HG03571 (cell line): ENCODE results near the gene ACAN.

ENCODE experiments used
- ATAC-seq: cut with Tn5 transposase; IDR thresholded peaks from one replicate; pipeline ENCODE4 v1.9.1; 2021; ENCODE audit not compliant: unreplicated experiment

The ACAN gene

GRCh38 chr15:88803241-88803919, at the start of gene ACAN:
TSS of gene ACAN (plus strand) at chr15:88803436. CDS start at chr15:88836207, 32,771 bp downstream.
- no peak for ATAC-seq

GRCh38 chr15:88756521-88756920, 46.7 kb upstream of the ACAN start:
- ATAC-seq: no peak

DNA sequence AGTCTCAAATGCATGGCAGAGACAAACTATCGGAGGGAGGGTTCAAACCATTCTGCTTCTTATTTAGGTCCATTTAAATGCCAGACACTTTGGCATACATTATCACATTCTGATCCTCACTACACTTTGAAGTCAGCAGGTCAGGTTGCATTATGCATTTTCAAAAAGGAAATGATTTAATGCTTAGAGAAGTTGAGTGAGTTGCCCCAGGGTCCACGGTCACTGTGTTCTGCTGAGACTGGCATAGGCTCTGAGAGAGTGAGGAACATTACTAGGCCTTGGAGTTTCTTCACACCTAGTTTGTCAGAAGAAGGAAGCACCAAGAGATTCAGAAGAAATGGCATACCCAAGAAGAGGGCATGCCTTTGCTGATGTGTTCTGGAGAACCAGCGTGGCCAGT, 46.3 kb upstream of the ACAN start:
- no peak for ATAC-seq

DNA sequence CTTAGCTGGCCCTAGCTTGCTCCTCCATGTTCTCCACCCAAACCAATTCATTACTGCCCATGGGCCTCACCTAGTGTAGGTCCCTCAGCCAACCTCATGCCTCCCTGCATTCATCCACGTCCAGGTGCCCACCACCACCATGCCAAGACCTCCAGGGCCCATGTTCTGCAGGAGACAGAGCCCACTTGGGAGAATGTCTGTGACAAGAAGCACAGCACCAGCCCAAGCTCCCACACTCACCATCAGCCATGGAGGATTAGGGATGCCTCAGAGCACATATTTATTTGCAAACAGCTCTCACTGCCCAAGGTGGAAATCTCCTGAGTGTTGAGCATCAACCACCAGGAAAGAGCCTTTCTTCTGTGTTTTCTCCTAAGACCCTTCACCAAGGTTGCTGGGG, 43.4 kb upstream of the ACAN start:
- ATAC-seq: no peak

DNA sequence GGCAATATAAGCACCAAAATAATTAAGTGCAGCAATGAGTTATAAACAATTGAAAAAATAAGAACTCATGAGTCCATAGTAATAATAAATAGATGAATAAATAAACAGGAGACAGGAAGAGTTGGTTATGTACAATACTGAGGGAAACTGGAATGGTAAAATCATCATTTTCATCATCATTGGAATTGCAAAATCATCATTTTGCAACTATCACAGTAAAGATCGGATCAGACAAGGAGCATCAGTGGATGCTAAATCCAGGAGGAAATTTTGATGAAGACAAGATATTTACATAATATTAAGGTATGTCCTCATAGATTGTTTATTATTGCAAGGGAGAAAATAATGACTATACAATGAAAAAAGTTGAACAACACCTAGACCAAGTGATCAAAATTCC, 38.8 kb upstream of the ACAN start:
- no peak for ATAC-seq

DNA sequence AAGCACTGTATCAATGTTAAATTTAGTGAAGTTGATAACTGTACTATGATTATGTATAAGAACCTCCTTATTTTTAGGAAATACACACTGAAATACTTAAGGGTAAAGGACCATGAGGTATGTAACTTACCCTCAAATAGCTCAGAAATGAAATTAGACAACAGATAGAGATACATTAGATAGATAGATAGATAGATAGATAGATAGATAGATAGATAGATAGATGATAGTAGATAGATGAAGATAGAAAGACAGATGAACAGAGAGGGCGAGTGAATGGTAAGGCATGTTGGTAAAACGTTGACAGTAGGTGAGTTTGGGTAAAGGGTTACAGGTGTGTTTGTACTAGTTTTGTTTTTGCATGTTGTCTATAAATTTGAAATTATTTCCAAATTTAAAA, 38.0 kb upstream of the ACAN start:
- no peak for ATAC-seq

DNA sequence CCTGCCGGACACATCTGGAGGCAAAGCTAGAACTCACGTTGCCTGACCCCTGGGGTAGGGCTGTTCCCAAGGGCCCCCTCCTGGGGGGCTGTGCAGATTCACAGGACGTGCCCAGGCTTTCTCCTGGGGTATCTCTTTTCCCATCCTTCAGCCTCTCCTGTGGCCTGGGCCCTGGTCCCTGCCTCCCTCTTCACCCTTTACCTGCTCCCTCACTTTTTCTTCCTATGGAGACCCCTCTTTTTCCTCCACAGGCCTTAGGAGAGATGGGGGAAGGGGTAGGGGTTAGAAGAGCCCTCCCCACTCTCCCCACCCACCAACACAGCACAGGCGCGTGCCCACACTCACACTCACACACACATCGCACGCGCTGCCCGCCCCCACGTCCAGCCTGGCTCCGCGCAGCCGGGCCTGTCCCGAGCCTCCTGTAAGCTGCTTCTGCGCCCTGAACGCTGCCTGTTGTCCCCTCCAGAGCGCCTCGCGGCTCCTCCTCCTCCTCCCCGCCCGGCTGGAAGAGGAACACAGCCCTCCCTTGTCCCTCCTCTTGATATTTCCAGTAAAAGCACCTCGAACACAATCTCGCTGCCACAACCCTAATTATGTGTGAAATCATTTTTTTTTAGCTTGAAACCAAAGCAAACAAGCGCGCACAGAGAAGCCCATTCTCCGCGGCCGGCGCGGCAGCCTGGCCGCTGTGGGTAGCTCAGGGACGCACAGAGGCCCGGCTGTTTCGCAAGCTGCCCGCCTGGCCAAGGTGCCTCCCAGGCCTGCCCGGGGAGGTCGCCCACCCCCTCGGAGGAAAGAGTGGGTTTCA, 33.9 kb upstream of the ACAN start:
- ATAC-seq: no peak

DNA sequence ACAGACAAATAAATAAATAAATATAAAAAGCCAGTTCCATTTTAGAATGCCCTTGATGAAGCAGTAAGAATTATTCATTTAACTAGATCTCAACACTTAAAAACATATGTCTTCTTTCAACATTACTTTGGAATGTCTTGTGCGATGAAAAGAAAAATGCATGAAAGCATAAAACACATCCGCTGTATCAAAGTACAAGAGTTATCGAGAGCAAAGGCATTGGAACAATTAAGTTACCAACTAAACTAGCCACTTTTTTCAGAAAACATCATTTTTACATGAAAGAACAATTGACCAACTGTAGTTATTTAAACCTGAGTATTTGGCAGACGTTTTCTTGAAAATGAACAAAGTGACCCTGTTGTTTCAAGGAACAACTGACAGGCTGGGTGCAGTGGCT, 27.5 kb upstream of the ACAN start:
- ATAC-seq: no peak

DNA sequence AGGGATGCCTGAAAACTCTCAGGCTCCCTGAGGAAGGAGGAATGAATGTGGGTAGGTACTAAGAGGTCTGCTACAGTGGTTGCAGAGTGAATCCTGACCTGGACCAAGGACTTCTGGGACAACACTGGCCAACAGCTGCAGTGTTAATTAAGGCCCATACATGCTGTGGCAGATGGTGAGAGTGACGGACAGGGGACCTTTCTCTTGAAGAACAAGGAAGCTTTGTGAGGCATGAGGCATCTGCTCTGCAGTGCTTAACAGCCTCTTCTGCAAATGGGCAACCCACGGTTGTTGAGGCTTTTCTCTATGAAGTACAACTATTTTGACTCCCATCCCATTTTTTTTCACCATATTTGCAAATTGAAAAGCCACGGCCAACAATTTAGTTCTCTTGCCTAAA, 26.6 kb upstream of the ACAN start:
- ATAC-seq: no peak

DNA sequence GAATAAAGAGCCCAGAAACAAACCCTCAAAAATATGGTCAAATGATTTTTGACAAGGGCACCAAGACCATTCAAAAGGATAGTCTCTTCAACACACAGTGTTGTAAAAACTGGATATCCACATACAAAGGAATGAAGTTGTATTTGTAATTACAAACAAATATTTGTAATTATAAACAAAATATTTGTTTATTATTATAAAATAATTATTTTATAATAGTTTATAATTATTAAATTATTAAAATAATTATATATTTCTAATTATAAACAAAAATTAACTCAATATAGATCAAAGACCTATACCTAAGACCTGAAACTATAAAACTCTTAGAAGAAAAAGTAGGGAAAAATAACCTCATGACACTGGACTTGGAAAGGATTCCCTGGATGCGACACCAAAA, 23.3 kb upstream of the ACAN start:
- no peak for ATAC-seq

GRCh38 chr15:88782465-88782864, 20.8 kb upstream of the ACAN start:
- no peak for ATAC-seq

DNA sequence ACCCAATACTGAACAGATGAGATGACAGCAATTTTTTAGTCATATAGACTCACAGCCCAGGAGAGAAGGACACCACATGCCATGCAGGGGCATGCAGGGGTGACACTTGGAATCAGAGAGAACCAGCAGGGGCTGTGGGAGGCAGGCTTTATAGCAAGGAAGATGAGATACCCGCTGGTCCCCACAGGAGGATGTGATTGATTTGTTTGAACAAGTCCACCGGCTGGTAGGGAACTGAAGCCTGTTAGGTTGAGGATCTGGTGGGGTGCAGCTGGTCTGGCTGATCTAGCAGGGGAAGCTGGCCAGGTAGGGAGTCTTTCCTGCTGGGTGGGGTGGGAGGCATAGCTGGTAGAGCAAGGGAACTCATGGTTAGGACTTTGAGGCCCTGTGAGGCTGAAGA, 18.0 kb upstream of the ACAN start:
- no peak for ATAC-seq

GRCh38 chr15:88788036-88788435, 15.2 kb upstream of the ACAN start:
- ATAC-seq: no peak

DNA sequence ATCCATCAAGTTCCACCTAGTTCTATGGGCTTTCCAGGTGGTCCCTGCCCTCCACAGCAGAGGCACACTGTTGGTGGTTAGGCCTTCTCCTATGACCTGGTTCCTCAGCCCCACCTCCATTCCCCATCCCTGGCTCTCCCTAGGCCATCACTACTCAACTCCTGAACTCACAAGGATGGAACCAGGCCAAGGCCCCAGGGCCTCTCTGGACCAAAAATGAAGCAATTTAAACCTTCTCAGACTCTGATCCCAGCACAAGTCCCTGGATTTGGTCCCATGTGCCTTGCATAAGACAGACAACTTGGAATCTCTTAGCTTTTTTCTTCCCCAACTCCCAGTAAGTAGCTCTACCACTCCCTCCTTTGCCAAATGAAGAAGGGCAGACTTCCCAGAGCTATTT, 14.4 kb upstream of the ACAN start:
- no peak for ATAC-seq

GRCh38 chr15:88790486-88790885, 12.8 kb upstream of the ACAN start:
- no peak for ATAC-seq

DNA sequence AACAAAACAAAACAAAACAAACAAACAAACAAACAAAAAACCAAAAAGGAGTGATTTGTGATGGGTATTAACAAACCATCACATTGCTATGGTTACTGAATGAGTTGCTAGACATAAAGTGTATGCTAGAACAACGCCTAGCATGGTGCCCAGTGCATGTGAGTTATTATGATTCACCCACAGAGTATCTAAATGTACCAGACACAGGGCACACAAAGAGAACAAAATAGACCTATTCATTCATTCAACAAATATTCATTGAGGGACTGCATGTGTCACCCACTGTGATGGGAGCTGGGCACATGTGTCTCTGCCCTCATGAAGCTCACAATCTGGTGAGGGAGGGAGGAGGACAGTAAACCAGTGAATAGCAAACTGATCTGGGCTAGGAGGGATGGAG, 11.6 kb upstream of the ACAN start:
- ATAC-seq: no peak

GRCh38 chr15:88792342-88793282, 10.6 kb upstream of the ACAN start:
- ATAC-seq: no peak

DNA sequence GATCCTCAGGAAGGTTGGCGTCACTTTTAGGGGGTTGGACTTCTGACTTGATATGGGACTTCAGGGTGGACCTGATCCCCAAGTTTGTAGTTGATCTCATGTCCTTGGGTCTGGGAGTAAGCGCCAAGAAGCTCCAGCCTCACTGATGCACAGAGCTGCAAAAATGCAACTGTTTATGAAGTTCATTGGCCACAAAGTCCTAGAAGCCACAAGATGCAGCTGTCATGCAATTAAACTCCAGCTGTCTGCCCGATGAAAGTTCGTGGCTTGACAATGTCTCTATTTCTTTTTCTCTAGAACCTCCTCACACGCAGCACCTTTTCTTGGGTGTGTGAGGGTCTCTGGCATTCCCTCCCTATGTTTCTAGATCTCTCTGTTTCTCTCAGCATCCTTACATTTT, 9.2 kb upstream of the ACAN start:
- no peak for ATAC-seq

- no peak for ATAC-seq
Observed at GRCh38 chr15:88797663-88798339, 5.4 kb upstream of the ACAN start.

DNA sequence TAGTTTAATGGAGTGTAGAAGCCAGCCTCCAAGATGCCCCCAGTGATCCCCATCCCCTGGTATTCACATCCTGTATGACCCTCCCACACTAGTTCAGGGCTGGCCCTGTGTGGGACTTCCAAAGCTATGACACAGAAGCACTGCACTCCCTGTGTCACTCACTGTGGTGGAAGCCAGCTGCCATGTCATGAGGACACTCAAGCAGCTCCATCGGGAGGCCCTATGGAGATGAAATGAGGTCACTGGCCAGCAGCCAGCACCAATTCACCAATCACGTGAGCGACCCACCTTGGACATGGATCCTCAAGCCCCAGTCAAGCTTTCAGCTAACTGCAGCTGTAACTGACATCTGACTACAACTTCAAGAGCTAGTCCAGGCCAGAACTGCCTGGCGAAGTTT, 3.9 kb upstream of the ACAN start:
- no peak for ATAC-seq

DNA sequence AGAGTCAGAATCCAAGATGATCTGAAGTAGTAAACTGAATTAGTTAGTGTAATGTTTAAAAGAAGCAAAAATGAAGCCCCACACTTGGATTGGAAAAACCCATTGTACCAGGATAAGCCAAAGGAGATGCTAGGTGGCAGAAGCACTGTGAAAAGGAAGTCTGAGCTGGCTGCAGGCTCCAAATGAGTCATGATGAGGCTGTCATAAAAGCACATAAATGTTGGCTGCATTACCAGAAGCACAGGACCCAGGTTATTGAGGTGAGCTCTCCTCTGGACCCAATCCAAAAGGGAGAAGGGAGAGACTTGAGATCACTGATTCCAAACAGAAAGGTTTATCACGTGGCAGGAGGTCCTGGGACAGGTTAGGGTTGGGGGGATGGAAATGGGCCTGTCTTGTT, 3.2 kb upstream of the ACAN start:
- ATAC-seq: no peak
